NCI-H1417 (cell line): Measurements from ENCODE around the gene CELA3A.

ENCODE experiments used
- DNase-seq, 3 experiments: peaks; one replicate each; lab custom pipeline; 2025; lab: John Stamatoyannopoulos, UW

CELA3A gene

GRCh38 chr1:22050330-22050729 lies 48.9 kb downstream of the CELA3A start:
- DNase-seq: no peak

GRCh38 chr1:22051607-22052114 lies 50.2 kb downstream of the CELA3A start:
- DNase-seq: no peak

- DNase-seq: peak; percentile 91 to 97 (median 93)
These were observed 50.9 kb downstream of the CELA3A start, which contains the start of gene CDC42 for GRCh38 chr1:22052115-22053016. CDC42 (plus strand) TSS chr1:22052709; CDS start chr1:22078479, 25,770 bp downstream.

GRCh38 chr1:22053017-22053860 lies 51.8 kb downstream of the CELA3A start:
- DNase-seq: peak; percentile 26 to 83 (median 80)

- peak in 2 of 3 experiments; percentile 29 to 51 for DNase-seq
These were observed 52.7 kb downstream of the CELA3A start for GRCh38 chr1:22053861-22054770.

- no peak for DNase-seq
These were observed 54.0 kb downstream of the CELA3A start for GRCh38 chr1:22055463-22055862.

- DNase-seq: no peak
These were observed 54.6 kb downstream of the CELA3A start for GRCh38 chr1:22056043-22056442.

GRCh38 chr1:22056936-22057335 lies 55.5 kb downstream of the CELA3A start:
- DNase-seq: no peak

GRCh38 chr1:22057861-22058260 lies 56.4 kb downstream of the CELA3A start:
- DNase-seq: peak in 1 of 3 experiments; percentile 8
